ENCODE measurements around the gene NAP1L1. TPM values are rescaled to one million over a fixed set of nuclear protein-coding genes. Genes with fewer than 3 reads are reported as not detected.

NAP1L1 gene
- total RNA-seq, 1 donor, result 203 TPM

GRCh38 chr12:76020731-76021672 is 63.5 kb downstream of the NAP1L1 start:
- Histone ChIP-seq H3K27me3 (ENCODE audit: insufficient read depth, low read length) (no peaks in the 10 kb centered on the region), H3K4me3 (ENCODE audit: insufficient read depth, low read length) (peak overlapping the region; percentile 22), H3K9me3 (ENCODE audit: low read depth, low read length) (no peaks in the 10 kb centered on the region), H3K4me1 (ENCODE audit: insufficient read depth, low read length) (peaks cover 48% of the 10 kb centered on the region), H3K36me3 (ENCODE audit: insufficient read depth, low read length) (no peaks in the 10 kb centered on the region), H3K27ac (ENCODE audit: low read depth, low read length) (peak overlapping the region; percentile 98), H3K79me2 (ENCODE audit: insufficient read depth, low read length) (no peaks in the 10 kb centered on the region), H3K4me2 (ENCODE audit: insufficient read depth, low read length) (peak overlapping the region; percentile 78), H4K20me1 (ENCODE audit: insufficient read depth, low read length) (no peaks in the 10 kb centered on the region), H2AFZ (ENCODE audit: low read length) (peak overlapping the region; percentile 36)
- peak; percentile 82 for DNase-seq (ENCODE audit: insufficient read length, low spot score, missing footprints)
- no peak for TF ChIP-seq CTCF (IDR thresholded peaks at IDR 0.05; ENCODE audit: extremely low read depth, low read depth, low read length)

DNA sequence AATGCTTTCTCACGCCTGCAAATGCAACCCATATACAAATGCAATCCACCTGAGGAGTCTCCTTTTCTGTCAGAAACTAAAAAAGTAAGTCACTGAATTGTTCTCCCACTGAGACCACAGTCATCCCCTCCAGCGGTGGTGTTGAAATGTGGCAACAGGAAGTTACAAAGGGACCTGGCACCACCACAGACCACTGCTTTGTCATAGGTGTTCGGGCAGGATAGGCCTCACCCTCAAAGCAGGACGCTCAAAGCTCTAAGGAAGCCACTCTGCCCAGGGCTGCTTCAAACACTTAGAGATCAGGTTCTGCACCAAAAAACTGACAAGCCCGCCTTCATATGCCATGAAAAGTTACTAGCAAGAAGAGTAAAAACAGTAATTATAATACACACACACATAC is 64.2 kb downstream of the NAP1L1 start:
- no peaks in the 10 kb centered on the region for H4K20me1 ChIP-seq (ENCODE audit: insufficient read depth, low read length)
- H3K79me2 ChIP-seq (ENCODE audit: insufficient read depth, low read length), result no peaks in the 10 kb centered on the region
- H3K4me1 ChIP-seq (ENCODE audit: insufficient read depth, low read length), result peaks cover 46% of the 10 kb centered on the region
- peak overlapping the region; percentile 36 for H2AFZ ChIP-seq (ENCODE audit: low read length)
- no peaks in the 10 kb centered on the region for H3K36me3 ChIP-seq (ENCODE audit: insufficient read depth, low read length)
- peak overlapping the region; percentile 98 for H3K27ac ChIP-seq (ENCODE audit: low read depth, low read length)
- TF ChIP-seq CTCF (IDR thresholded peaks at IDR 0.05; ENCODE audit: extremely low read depth, low read depth, low read length), result no peak
- H3K4me3 ChIP-seq (ENCODE audit: insufficient read depth, low read length), result peak overlapping the region; percentile 12
- H3K4me2 ChIP-seq (ENCODE audit: insufficient read depth, low read length), result peak overlapping the region; percentile 78
- DNase-seq (ENCODE audit: insufficient read length, low spot score, missing footprints), result peak; percentile 43
- no peaks in the 10 kb centered on the region for H3K9me3 ChIP-seq (ENCODE audit: low read depth, low read length)
- H3K27me3 ChIP-seq (ENCODE audit: insufficient read depth, low read length), result no peaks in the 10 kb centered on the region

DNA sequence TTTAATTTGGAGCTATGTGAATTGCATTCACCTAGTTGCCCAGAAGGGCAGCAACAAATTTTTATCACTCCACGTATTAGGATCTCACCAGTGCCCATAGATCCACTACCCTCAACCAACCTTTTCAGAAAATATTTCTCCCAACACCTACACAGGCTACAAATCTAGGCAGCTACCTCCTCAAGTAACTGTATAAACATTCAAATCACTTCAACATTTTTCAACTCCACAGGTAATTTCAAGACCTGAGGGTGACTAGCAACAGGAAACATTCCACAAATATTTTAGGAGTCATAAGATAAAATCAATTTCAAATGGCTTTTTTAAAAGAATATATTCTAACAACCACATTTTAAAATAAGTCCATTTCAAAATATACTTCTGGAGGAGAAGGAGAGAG is 65.8 kb downstream of the NAP1L1 start:
- no peaks in the 10 kb centered on the region for H3K9me3 ChIP-seq (ENCODE audit: low read depth, low read length)
- no peaks in the 10 kb centered on the region for H4K20me1 ChIP-seq (ENCODE audit: insufficient read depth, low read length)
- H3K79me2 ChIP-seq (ENCODE audit: insufficient read depth, low read length), result no peaks in the 10 kb centered on the region
- DNase-seq (ENCODE audit: insufficient read length, low spot score, missing footprints), result no peak
- no peak overlapping the region for H2AFZ ChIP-seq (ENCODE audit: low read length)
- H3K27me3 ChIP-seq (ENCODE audit: insufficient read depth, low read length), result no peaks in the 10 kb centered on the region
- H3K36me3 ChIP-seq (ENCODE audit: insufficient read depth, low read length), result no peaks in the 10 kb centered on the region
- H3K4me2 ChIP-seq (ENCODE audit: insufficient read depth, low read length), result no peak overlapping the region
- no peak for TF ChIP-seq CTCF (IDR thresholded peaks at IDR 0.05; ENCODE audit: extremely low read depth, low read depth, low read length)
- H3K4me1 ChIP-seq (ENCODE audit: insufficient read depth, low read length), result peaks cover 39% of the 10 kb centered on the region
- H3K4me3 ChIP-seq (ENCODE audit: insufficient read depth, low read length), result no peak overlapping the region
- H3K27ac ChIP-seq (ENCODE audit: low read depth, low read length), result peak overlapping the region; percentile 79

- Histone ChIP-seq H4K20me1 (ENCODE audit: insufficient read depth, low read length) (no peaks in the 10 kb centered on the region), H2AFZ (ENCODE audit: low read length) (no peak overlapping the region), H3K36me3 (ENCODE audit: insufficient read depth, low read length) (no peaks in the 10 kb centered on the region), H3K27me3 (ENCODE audit: insufficient read depth, low read length) (no peaks in the 10 kb centered on the region), H3K27ac (ENCODE audit: low read depth, low read length) (peak overlapping the region; percentile 79), H3K4me3 (ENCODE audit: insufficient read depth, low read length) (no peak overlapping the region), H3K4me2 (ENCODE audit: insufficient read depth, low read length) (no peak overlapping the region), H3K4me1 (ENCODE audit: insufficient read depth, low read length) (peaks cover 39% of the 10 kb centered on the region), H3K79me2 (ENCODE audit: insufficient read depth, low read length) (no peaks in the 10 kb centered on the region), H3K9me3 (ENCODE audit: low read depth, low read length) (no peaks in the 10 kb centered on the region)
- no peak for DNase-seq (ENCODE audit: insufficient read length, low spot score, missing footprints)
- TF ChIP-seq CTCF (IDR thresholded peaks at IDR 0.05; ENCODE audit: extremely low read depth, low read depth, low read length), result no peak
These were observed 66.4 kb downstream of the NAP1L1 start for GRCh38 chr12:76018111-76018510.

All from osteoblast (primary cell).